Lower lobe of right lung (tissue), 2 donors: Measurements from ENCODE around the gene C11orf68. TPM values are rescaled to one million over a fixed set of nuclear protein-coding genes. Genes with fewer than 3 reads are reported as not detected.
"Not testable (repeated sequence)": the region's sequence is repeated elsewhere in the genome, so short reads cannot be mapped to it uniquely, and the experiment has no call there.

Source experiments
- ATAC-seq, 2 donors: fragments of 200-7000 bp; cut with Tn5 transposase; one replicate each; pipeline ENCODE4 v1.9.1; 2020 to 2022; ENCODE audit warnings: mild to moderate bottlenecking in 2 of 2, moderate library complexity in 2 of 2
- DNase-seq: peaks from one replicate; pipeline ENCODE4 v3.0.0-alpha.2; 2020
- H3K27ac ChIP-seq: fragments of 200-600 bp; one replicate; pipeline ENCODE4 v1.8.0; 2022
- H3K27me3 ChIP-seq: fragments of 200-600 bp; one replicate; pipeline ENCODE4 v1.8.0; 2022; ENCODE audit warnings: low read depth
- H3K36me3 ChIP-seq: fragments of 200-600 bp; one replicate; pipeline ENCODE4 v1.8.0; 2022; ENCODE audit warnings: mild to moderate bottlenecking
- H3K4me1 ChIP-seq: fragments of 200-600 bp; one replicate; pipeline ENCODE4 v1.8.0; 2022
- H3K4me3 ChIP-seq: fragments of 200-600 bp; one replicate; pipeline ENCODE4 v1.8.0; 2022; ENCODE audit warnings: mild to moderate bottlenecking
- H3K9me3 ChIP-seq: fragments of 200-600 bp; one replicate; pipeline ENCODE4 v1.8.0; 2022
- intact Hi-C: fragments of 100-400 bp; cut with DNase I; formaldehyde crosslinking; loops from one replicate; pipeline ENCODE4 v1.11.0; 2022
- total RNA-seq: library from RNA; stranded (reverse); fragmentation: NEBNext Ultra II Directional; extraction: Animal tissue kit (Norgen Biotek cat#: 25700); gene quantifications from one replicate; pipeline ENCODE4 v1.2.1, GENCODE V29; 2021
- TF ChIP-seq, protein P1 (sequence below): fragments of 200-600 bp; IDR thresholded peaks from one replicate; pipeline ENCODE4 v1.8.0; 2022; ENCODE audit warnings: antibody characterized with exemption, mild to moderate bottlenecking
- donor health status: DM: no; HTN: yes; CAD: no; lungs with severe emphysema.

C11orf68 gene
- total RNA-seq, 1 donor from 2014 or later = 36.5 TPM

GRCh38 chr11:65953471-65953870, 34.6 kb upstream of the C11orf68 start:
- intact Hi-C loops = no loop called here
- TF ChIP-seq, protein P1, sequence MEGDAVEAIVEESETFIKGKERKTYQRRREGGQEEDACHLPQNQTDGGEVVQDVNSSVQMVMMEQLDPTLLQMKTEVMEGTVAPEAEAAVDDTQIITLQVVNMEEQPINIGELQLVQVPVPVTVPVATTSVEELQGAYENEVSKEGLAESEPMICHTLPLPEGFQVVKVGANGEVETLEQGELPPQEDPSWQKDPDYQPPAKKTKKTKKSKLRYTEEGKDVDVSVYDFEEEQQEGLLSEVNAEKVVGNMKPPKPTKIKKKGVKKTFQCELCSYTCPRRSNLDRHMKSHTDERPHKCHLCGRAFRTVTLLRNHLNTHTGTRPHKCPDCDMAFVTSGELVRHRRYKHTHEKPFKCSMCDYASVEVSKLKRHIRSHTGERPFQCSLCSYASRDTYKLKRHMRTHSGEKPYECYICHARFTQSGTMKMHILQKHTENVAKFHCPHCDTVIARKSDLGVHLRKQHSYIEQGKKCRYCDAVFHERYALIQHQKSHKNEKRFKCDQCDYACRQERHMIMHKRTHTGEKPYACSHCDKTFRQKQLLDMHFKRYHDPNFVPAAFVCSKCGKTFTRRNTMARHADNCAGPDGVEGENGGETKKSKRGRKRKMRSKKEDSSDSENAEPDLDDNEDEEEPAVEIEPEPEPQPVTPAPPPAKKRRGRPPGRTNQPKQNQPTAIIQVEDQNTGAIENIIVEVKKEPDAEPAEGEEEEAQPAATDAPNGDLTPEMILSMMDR = no peak
- ATAC-seq (peak in 1 of 2 donors; percentile 29), DNase-seq (no peak)
- H3K4me1 ChIP-seq = no peaks in the 10 kb centered on the region
- H3K27me3 ChIP-seq = peaks cover 6% of the 10 kb centered on the region
- H3K4me3 ChIP-seq = no peak overlapping the region
- H3K36me3 ChIP-seq = no peaks in the 10 kb centered on the region
- H3K9me3 ChIP-seq = no peaks in the 10 kb centered on the region
- H3K27ac ChIP-seq = no peak overlapping the region

DNA sequence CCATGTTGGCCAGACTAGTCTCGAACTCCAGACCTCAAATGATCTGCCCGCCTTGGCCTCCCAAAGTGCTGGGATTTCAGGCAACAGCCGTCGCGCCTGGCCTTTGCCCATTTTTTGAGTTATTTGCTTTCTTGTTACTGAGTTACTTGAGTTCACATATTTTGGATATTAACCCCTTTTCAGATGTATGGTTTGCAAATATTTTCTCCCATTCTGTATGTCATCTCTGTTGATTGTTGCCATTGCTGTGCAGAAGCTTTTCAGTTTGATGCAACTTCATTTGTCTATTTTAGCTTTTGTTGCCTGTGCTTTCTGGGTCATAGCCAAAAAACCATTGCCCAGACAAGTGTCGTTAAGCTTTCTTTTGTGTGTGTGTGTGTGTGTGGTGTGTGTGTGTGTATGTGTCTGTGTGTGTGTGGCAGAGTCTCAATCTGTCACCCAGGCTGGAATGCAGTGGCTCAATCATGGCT, 33.2 kb upstream of the C11orf68 start:
- no peak for ATAC-seq
- no peaks in the 10 kb centered on the region for H3K4me1 ChIP-seq
- H3K36me3 ChIP-seq = no peaks in the 10 kb centered on the region
- no peaks in the 10 kb centered on the region for H3K9me3 ChIP-seq
- DNase-seq = no peak
- peaks cover 6% of the 10 kb centered on the region for H3K27me3 ChIP-seq
- TF ChIP-seq, protein P1 = no peak
- intact Hi-C loops = no loop called here
- no peak overlapping the region for H3K4me3 ChIP-seq
- no peak overlapping the region for H3K27ac ChIP-seq

- H3K9me3 ChIP-seq, DNase-seq, H3K27me3 ChIP-seq, H3K4me3 ChIP-seq, H3K27ac ChIP-seq, ATAC-seq, H3K4me1 ChIP-seq, H3K36me3 ChIP-seq, intact Hi-C loops: not testable (repeated sequence)
Measured at GRCh38 chr11:65951641-65952040, 32.8 kb upstream of the C11orf68 start.

DNA sequence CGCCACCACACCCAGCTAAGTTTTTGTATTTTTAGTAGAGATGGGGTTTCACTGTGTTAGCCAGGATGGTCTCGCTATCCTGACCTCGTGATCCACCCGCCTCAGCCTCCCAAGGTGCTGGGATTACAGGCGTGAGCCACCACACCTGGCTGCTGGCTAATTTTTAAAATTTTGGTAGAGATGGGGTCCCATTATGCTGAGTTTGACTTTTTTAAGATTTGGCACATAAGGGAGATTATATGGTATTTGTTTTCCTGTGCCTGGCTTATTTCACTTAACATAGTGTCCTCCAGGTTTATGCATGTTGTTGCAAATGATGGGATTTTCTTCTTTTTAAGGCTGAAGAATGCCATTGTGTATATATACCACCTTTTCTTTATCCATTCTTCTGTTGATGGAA, 31.8 kb upstream of the C11orf68 start:
- H3K4me3 ChIP-seq, H3K36me3 ChIP-seq, DNase-seq, H3K9me3 ChIP-seq, intact Hi-C loops, H3K4me1 ChIP-seq, ATAC-seq, H3K27me3 ChIP-seq, H3K27ac ChIP-seq: not testable (repeated sequence)

- Histone ChIP-seq H3K4me3 (no peak overlapping the region), H3K36me3 (no peaks in the 10 kb centered on the region), H3K4me1 (no peaks in the 10 kb centered on the region), H3K27ac (no peak overlapping the region), H3K27me3 (no peaks in the 10 kb centered on the region), H3K9me3 (no peaks in the 10 kb centered on the region)
- DNase-seq = no peak
- TF ChIP-seq, protein P1 = no peak
- ATAC-seq = peak in 1 of 2 donors; percentile 38
- intact Hi-C loops = no loop called here
Measured at GRCh38 chr11:65947603-65948125, 28.8 kb upstream of the C11orf68 start.

GRCh38 chr11:65947133-65947532, 28.3 kb upstream of the C11orf68 start:
- DNase-seq (no peak), ATAC-seq (no peak)
- no peaks in the 10 kb centered on the region for H3K27me3 ChIP-seq
- no peaks in the 10 kb centered on the region for H3K4me1 ChIP-seq
- H3K4me3 ChIP-seq = no peak overlapping the region
- TF ChIP-seq, protein P1 = no peak
- intact Hi-C loops = no loop called here
- no peaks in the 10 kb centered on the region for H3K9me3 ChIP-seq
- H3K27ac ChIP-seq = no peak overlapping the region
- H3K36me3 ChIP-seq = no peaks in the 10 kb centered on the region
